ENCODE data around the gene TSPAN11.

GRCh38 chr12:30930641-30931040, 4.1 kb downstream of the TSPAN11 start:
- TF ChIP-seq TAF1 (IDR thresholded peaks at IDR 0.05; ENCODE audit: borderline replicate concordance, insufficient read depth, low read length) (no peak), REST (IDR thresholded peaks at IDR 0.05; ENCODE audit: insufficient read depth in 1 of 2, low read depth in 2 of 2, low read length in 2 of 2) (no peak)
